Measurements from ENCODE around the gene BLOC1S3. TPM values are rescaled to one million over a fixed set of nuclear protein-coding genes. Genes with fewer than 3 reads are reported as not detected.

BLOC1S3 gene
- total RNA-seq, 2 experiments from 2014 or later: 8.1 to 13.8 TPM

DNA sequence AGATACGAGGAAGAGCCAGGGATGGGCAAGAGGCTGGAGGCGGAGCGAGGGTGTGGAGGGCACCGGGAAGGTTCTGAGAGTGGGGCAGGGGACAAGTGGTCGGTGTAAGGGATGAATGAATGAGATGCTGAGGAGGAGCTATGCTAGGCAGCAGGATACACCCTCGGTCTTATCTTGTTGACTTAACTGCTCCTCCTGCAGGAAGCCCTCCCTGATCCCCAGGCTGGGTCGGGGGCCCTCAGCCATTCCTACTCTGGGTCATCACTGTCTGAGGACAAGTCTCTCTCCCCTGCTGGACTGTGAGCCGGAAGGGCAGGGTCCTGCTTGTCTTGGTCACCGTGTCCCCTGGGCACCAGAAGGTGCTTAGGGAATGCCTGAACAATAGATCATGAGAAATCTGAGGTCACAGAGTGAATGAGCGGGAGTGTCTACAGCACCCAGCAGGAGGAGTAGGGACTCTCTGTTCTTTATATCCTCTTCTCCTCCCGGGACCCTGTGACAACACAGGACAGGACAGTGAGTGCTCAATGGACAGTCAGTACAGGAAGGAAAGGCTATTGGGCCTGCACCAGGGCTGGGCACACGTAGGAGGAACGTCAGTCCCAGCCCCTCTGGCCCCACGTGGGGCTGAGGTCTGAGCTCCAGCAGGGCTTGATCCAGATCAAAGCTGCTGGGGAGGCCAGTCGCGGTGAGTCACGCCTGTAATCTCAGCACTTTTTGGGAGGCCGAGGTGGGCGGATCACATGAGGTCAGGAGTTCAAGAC is 24.3 kb upstream of the BLOC1S3 start:
- no peaks in the 10 kb centered on the region; the same call in 1 of the 2 replicates for H3K36me3 ChIP-seq (ENCODE audit: insufficient read depth, low read length)
- H3K79me2 ChIP-seq (ENCODE audit: insufficient read depth, low read depth, low read length): no peaks in the 10 kb centered on the region
- ChIA-PET POLR2A (no interaction called here), CTCF (ENCODE audit: unreplicated experiment) (no interaction called here)
- peaks cover 11% of the 10 kb centered on the region for H3K4me1 ChIP-seq (ENCODE audit: insufficient read depth, low read length, poor library complexity, severe bottlenecking)
- no peaks in the 10 kb centered on the region for H3K9me2 ChIP-seq (ENCODE audit: insufficient read depth, low read length)
- H3K4me3 ChIP-seq (ENCODE audit: low read depth, low read length, poor library complexity, severe bottlenecking): no peak overlapping the region
- H3K4me2 ChIP-seq (ENCODE audit: low read length): peak overlapping the region; percentile 12; the same call in 1 of the 2 replicates
- TF ChIP-seq CTCF (conservative IDR thresholded peaks at IDR 0.05; ENCODE audit: low read length) (no peak), EZH2phosphoT487 (IDR thresholded peaks at IDR 0.05; ENCODE audit: borderline replicate concordance, low read depth, low read length) (no peak)
- H3K27ac ChIP-seq (ENCODE audit: low read depth, low read length, poor library complexity, severe bottlenecking): no peak overlapping the region
- intact Hi-C loops (cut with micrococcal nuclease; ENCODE audit: unreplicated experiment): no loop called here
- no TSS peak for BruUV-seq (replicated peaks)
- DNase-seq (ENCODE audit: low spot score): no peak
- no peaks in the 10 kb centered on the region for H3K9me3 ChIP-seq (ENCODE audit: low read length)
- H2AFZ ChIP-seq (ENCODE audit: low read length): no peak overlapping the region
- H4K20me1 ChIP-seq (ENCODE audit: insufficient read depth, low read length): no peaks in the 10 kb centered on the region

DNA sequence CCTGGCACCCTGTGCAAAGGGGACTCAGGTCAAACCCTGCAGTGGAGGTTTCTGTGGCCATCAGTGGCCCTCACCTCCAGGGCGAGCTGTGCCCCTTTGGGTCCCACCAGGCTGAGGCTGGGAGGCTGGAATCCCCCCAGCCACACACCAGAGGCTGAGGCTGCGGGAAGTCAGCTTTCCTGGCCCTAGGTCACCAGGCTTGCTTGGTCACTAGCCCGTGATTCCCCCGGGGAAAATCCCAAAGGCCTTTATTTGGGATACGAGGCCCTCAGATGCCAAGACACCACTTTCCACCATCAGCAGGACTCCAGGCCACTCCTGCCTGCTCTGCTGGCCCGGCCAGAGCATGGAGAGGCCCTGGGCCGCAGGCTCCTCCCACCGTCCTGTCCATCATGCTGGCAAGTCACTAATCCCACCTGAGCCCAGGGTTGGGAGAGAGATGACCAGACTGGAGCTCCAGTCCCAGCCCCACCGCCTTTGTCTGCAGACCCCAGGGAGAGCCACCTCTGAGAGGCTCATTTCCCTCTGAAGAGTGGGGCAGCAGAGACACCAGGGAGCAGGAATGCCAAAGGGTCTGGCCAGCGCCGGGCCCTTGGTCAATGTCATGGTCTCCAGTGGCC is 22.5 kb upstream of the BLOC1S3 start:
- intact Hi-C loops (cut with micrococcal nuclease; ENCODE audit: unreplicated experiment): no loop called here
- Histone ChIP-seq H3K36me3 (ENCODE audit: insufficient read depth, low read length) (no peaks in the 10 kb centered on the region; the same call in 1 of the 2 replicates), H3K9me2 (ENCODE audit: insufficient read depth, low read length) (no peaks in the 10 kb centered on the region), H3K4me2 (ENCODE audit: low read length) (no peak overlapping the region), H3K4me3 (ENCODE audit: low read depth, low read length, poor library complexity, severe bottlenecking) (no peak overlapping the region), H3K27ac (ENCODE audit: low read depth, low read length, poor library complexity, severe bottlenecking) (no peak overlapping the region), H3K79me2 (ENCODE audit: insufficient read depth, low read depth, low read length) (no peaks in the 10 kb centered on the region), H2AFZ (ENCODE audit: low read length) (no peak overlapping the region), H3K4me1 (ENCODE audit: insufficient read depth, low read length, poor library complexity, severe bottlenecking) (peaks cover 11% of the 10 kb centered on the region), H3K9me3 (ENCODE audit: low read length) (no peaks in the 10 kb centered on the region), H4K20me1 (ENCODE audit: insufficient read depth, low read length) (no peaks in the 10 kb centered on the region)
- POLR2A ChIA-PET: interaction anchor here (0.6 kb wide), 1 partner anchor 50 kb away, joined by 4 read pairs; no protein-coding TSS in a partner anchor
- CTCF ChIA-PET (ENCODE audit: unreplicated experiment): no interaction called here
- no peak for DNase-seq (ENCODE audit: low spot score)
- no peak for TF ChIP-seq CTCF (conservative IDR thresholded peaks at IDR 0.05; ENCODE audit: low read length)
- no peak for TF ChIP-seq EZH2phosphoT487 (IDR thresholded peaks at IDR 0.05; ENCODE audit: borderline replicate concordance, low read depth, low read length)
- BruUV-seq (replicated peaks): no TSS peak

DNA sequence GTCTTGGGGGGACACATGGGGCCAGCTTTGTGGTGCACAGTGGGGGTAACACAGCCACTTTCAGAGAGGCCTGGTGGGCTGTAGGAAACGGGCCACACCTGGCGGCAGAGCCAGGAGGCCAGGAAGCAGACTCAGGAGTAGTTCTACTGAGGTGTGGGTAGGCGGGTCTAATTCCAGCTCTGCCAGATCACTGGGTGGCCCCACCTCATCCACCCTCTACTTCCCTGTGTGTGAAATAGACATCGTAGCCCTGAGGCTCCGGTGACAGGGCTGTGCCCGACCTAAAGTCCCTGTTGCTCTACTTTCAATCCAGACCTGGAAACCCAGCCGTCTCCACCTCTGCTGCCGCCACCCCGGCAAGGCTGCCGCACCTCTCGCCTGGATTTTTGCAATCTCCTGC is 21.8 kb upstream of the BLOC1S3 start:
- Histone ChIP-seq H3K9me2 (ENCODE audit: insufficient read depth, low read length) (no peaks in the 10 kb centered on the region), H3K9me3 (ENCODE audit: low read length) (no peaks in the 10 kb centered on the region), H3K79me2 (ENCODE audit: insufficient read depth, low read depth, low read length) (no peaks in the 10 kb centered on the region), H3K4me2 (ENCODE audit: low read length) (no peak overlapping the region), H3K4me3 (ENCODE audit: low read depth, low read length, poor library complexity, severe bottlenecking) (no peak overlapping the region), H2AFZ (ENCODE audit: low read length) (no peak overlapping the region), H4K20me1 (ENCODE audit: insufficient read depth, low read length) (no peaks in the 10 kb centered on the region), H3K27ac (ENCODE audit: low read depth, low read length, poor library complexity, severe bottlenecking) (no peak overlapping the region), H3K36me3 (ENCODE audit: insufficient read depth, low read length) (no peaks in the 10 kb centered on the region; the same call in 1 of the 2 replicates), H3K4me1 (ENCODE audit: insufficient read depth, low read length, poor library complexity, severe bottlenecking) (peaks cover 11% of the 10 kb centered on the region)
- BruUV-seq (replicated peaks): no TSS peak
- POLR2A ChIA-PET: no interaction called here
- TF ChIP-seq CTCF (conservative IDR thresholded peaks at IDR 0.05; ENCODE audit: low read length): no peak
- no peak for TF ChIP-seq EZH2phosphoT487 (IDR thresholded peaks at IDR 0.05; ENCODE audit: borderline replicate concordance, low read depth, low read length)
- no peak for DNase-seq (ENCODE audit: low spot score)
- CTCF ChIA-PET (ENCODE audit: unreplicated experiment): no interaction called here
- intact Hi-C loops (cut with micrococcal nuclease; ENCODE audit: unreplicated experiment): no loop called here

All from OCI-LY7 (cell line).